NCI-H345 treated with DMSO at 0.1 percent for 48 hours (cell line): ENCODE results near the gene CSAG3.

Experiments
- DNase-seq: peaks from one replicate; lab custom pipeline; 2025; ENCODE audit not compliant: unreplicated experiment; lab: John Stamatoyannopoulos, UW

The CSAG3 gene

GRCh38 chrX:152806035-152806434 lies 47.0 kb downstream of the CSAG3 start:
- DNase-seq, result no peak
